ENCODE measurements around the gene OPA1.

DNA sequence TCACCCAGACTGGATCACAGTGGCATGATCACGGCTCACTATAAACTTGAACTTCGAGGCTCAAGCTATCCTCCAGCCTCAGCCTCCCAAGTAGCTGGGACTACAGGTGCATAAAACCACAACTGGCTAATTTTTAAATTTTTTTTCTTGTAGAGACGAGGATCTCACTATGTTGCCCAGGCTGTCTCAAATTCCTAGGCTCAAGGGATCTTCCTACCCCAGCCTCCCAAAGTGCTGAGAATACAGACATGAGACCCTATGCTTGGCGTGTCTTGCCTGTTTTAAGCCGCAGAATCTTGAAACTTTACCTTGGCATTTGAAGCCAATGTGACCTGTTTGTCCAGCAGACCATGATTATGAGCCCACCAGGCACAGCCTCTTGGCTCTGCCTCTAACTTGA lies 119.9 kb downstream of the OPA1 start:
- TF ChIP-seq, protein P1, sequence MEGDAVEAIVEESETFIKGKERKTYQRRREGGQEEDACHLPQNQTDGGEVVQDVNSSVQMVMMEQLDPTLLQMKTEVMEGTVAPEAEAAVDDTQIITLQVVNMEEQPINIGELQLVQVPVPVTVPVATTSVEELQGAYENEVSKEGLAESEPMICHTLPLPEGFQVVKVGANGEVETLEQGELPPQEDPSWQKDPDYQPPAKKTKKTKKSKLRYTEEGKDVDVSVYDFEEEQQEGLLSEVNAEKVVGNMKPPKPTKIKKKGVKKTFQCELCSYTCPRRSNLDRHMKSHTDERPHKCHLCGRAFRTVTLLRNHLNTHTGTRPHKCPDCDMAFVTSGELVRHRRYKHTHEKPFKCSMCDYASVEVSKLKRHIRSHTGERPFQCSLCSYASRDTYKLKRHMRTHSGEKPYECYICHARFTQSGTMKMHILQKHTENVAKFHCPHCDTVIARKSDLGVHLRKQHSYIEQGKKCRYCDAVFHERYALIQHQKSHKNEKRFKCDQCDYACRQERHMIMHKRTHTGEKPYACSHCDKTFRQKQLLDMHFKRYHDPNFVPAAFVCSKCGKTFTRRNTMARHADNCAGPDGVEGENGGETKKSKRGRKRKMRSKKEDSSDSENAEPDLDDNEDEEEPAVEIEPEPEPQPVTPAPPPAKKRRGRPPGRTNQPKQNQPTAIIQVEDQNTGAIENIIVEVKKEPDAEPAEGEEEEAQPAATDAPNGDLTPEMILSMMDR (conservative IDR thresholded peaks at IDR 0.05): no peak
- TF ChIP-seq ZFX (IDR thresholded peaks at IDR 0.05): no peak

All from C4-2B (cell line).